AG04450 (cell line): ENCODE results near the gene DNAH5. TPM values are rescaled to one million over a fixed set of nuclear protein-coding genes. Genes with fewer than 3 reads are reported as not detected.
A peak's percentile ranks its signal among the peaks of the same experiment; 100 is the strongest.

Experiments
- CTCF ChIA-PET: fragments of 300-600, 350-600 bp; formaldehyde crosslinking; extraction: SDS; loops from one replicate; lab custom pipeline; 2022; ENCODE audit warnings: antibody characterized with exemption, inconsistent platforms; lab: Charles Lee
- POLR2A ChIA-PET: fragments of 350-600 bp; formaldehyde crosslinking; extraction: SDS; loops from one replicate; lab custom pipeline; 2021; ENCODE audit warnings: antibody characterized with exemption, inconsistent platforms; lab: Yijun Ruan, JAX
- DNase-seq: peaks from one replicate; pipeline ENCODE4 v3.0.0-alpha.2; 2011; ENCODE audit warnings: low read depth, low spot score
- H3K27ac ChIP-seq: one replicate; pipeline ENCODE4 v1.5.1; 2012; ENCODE audit warnings: low read depth, low read length, control low read depth
- H3K27me3 ChIP-seq: one replicate; pipeline ENCODE4 v1.6.0; 2012; ENCODE audit warnings: low read length; ENCODE audit not compliant: control insufficient read depth, insufficient read depth
- H3K4me3 ChIP-seq: 2 replicates; pipeline ENCODE4 v1.5.1; 2011; ENCODE audit warnings: mild to moderate bottlenecking, low read depth, low read length, control low read depth
- H3K9me3 ChIP-seq: 2 replicates; pipeline ENCODE4 v1.5.1; 2012; ENCODE audit warnings: low read length; ENCODE audit not compliant: control insufficient read depth, insufficient read depth
- polyA plus RNA-seq: library from polyadenylated mRNA; depleted of rRNA; stranded (reverse); fragments of >200 nt; gene quantifications from 2 replicates; pipeline ENCODE4 v1.2.3, GENCODE V29; 2011
- TF ChIP-seq, protein P1 (sequence below): IDR thresholded peaks from 2 replicates; pipeline ENCODE4 v1.5.1; 2011; ENCODE audit warnings: low read depth, low read length, control low read depth, inconsistent platforms

The DNAH5 gene
- polyA plus RNA-seq, 1 experiment, result 12.4 TPM

DNA sequence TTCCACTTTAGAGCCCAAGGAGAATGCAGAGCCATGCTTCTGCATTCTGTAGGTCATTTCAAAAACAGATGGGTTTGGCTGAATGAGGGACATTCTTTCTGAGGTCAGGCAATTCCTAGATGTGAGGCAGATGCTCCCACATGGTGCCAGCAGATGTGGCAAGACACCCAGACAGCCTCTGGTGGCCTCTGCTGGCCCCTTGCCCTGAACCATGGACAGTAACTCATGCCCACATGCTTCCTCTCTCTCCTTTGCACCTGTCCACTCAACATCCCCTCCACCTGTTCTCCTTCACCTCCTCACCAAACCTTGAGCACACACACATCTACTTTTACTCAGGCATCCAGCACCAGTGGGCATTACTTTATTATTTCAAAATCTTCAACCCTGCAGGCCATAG lies 252.3 kb downstream of the DNAH5 start:
- no peaks in the 10 kb centered on the region for H3K27me3 ChIP-seq
- ChIA-PET CTCF (no interaction called here), POLR2A (no interaction called here)
- no peak overlapping the region for H3K4me3 ChIP-seq
- TF ChIP-seq, protein P1, sequence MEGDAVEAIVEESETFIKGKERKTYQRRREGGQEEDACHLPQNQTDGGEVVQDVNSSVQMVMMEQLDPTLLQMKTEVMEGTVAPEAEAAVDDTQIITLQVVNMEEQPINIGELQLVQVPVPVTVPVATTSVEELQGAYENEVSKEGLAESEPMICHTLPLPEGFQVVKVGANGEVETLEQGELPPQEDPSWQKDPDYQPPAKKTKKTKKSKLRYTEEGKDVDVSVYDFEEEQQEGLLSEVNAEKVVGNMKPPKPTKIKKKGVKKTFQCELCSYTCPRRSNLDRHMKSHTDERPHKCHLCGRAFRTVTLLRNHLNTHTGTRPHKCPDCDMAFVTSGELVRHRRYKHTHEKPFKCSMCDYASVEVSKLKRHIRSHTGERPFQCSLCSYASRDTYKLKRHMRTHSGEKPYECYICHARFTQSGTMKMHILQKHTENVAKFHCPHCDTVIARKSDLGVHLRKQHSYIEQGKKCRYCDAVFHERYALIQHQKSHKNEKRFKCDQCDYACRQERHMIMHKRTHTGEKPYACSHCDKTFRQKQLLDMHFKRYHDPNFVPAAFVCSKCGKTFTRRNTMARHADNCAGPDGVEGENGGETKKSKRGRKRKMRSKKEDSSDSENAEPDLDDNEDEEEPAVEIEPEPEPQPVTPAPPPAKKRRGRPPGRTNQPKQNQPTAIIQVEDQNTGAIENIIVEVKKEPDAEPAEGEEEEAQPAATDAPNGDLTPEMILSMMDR, result no peak
- H3K27ac ChIP-seq, result no peak overlapping the region
- DNase-seq, result no peak
- 0 out of 2 replicates have a peak, but pooled peaks cover 3% of the 10 kb centered on the region for H3K9me3 ChIP-seq

DNA sequence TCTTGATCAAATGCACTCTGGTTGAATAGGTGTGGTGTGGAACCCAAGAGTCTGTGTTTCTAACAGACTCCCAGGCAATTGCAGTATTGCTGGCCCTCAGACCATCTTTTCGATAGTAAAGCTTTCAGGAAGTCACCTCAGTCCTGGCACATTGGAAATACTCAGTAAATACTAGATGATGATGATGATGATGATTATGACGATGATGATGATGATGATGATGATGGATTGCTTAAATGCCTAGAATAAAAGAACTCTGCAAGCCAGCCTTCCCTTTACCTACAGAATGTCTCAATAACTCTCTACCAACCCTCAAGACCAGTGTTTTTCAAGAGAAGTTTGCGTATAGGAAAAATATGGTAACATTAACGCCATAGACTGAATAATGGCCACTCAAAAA lies 268.0 kb downstream of the DNAH5 start:
- POLR2A ChIA-PET, result no interaction called here
- H3K9me3 ChIP-seq, result no peaks in the 10 kb centered on the region
- no peak overlapping the region for H3K27ac ChIP-seq
- no peak overlapping the region for H3K4me3 ChIP-seq
- no peaks in the 10 kb centered on the region for H3K27me3 ChIP-seq
- TF ChIP-seq, protein P1, result no peak
- CTCF ChIA-PET, result no interaction called here
- no peak for DNase-seq

DNA sequence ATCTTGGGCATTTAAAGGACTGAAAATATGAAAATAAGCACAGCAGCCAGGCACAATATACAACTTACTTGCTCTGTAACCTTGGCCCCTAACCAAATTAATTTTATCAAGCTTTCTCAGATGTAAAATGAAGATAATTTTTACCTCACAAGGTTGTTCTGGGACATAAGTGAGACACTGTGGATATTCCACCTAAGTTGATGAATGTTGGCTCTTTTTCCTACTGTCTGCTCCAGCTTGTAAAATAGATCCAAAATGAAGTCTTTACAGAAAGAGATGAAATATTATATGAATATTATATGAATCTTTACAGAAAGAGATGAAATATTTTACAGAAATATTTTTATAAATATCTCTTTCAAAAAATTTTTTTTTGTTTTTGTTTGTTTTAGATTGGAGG lies 270.1 kb downstream of the DNAH5 start:
- CTCF ChIA-PET, result no interaction called here
- Histone ChIP-seq H3K27me3 (no peaks in the 10 kb centered on the region), H3K4me3 (no peak overlapping the region), H3K27ac (no peak overlapping the region), H3K9me3 (no peaks in the 10 kb centered on the region)
- TF ChIP-seq, protein P1, result no peak
- no peak for DNase-seq
- POLR2A ChIA-PET, result no interaction called here

GRCh38 chr5:13673511-13673910 lies 271.0 kb downstream of the DNAH5 start:
- DNase-seq, result no peak

GRCh38 chr5:13664377-13664776 lies 280.1 kb downstream of the DNAH5 start:
- peak; percentile 95 for DNase-seq
- no peak overlapping the region for H3K4me3 ChIP-seq
- ChIA-PET CTCF (no interaction called here), POLR2A (no interaction called here)
- H3K27ac ChIP-seq, result peak overlapping the region; percentile 77
- TF ChIP-seq, protein P1, result no peak
- no peaks in the 10 kb centered on the region for H3K9me3 ChIP-seq
- no peaks in the 10 kb centered on the region for H3K27me3 ChIP-seq

More at GRCh38 chr5:13673511-13673910, 271.0 kb downstream of the DNAH5 start:
- ChIA-PET CTCF (no interaction called here), POLR2A (no interaction called here)
- Histone ChIP-seq H3K27me3 (no peaks in the 10 kb centered on the region), H3K4me3 (no peak overlapping the region), H3K27ac (no peak overlapping the region), H3K9me3 (no peaks in the 10 kb centered on the region)
- TF ChIP-seq, protein P1, result no peak
